ENCODE results near the gene SAP30BP. TPM values are rescaled to one million over a fixed set of nuclear protein-coding genes. Genes with fewer than 3 reads are reported as not detected.
A peak's percentile ranks its signal among the peaks of the same experiment; 100 is the strongest.

The SAP30BP gene
- 100 to 1,000 TPM in 2 of 4 donors, 10 to 100 TPM in 2; 89.1 to 103 (median 97.9) TPM for polyA plus RNA-seq (ENCODE audit: insufficient read length in 4 of 4)

DNA sequence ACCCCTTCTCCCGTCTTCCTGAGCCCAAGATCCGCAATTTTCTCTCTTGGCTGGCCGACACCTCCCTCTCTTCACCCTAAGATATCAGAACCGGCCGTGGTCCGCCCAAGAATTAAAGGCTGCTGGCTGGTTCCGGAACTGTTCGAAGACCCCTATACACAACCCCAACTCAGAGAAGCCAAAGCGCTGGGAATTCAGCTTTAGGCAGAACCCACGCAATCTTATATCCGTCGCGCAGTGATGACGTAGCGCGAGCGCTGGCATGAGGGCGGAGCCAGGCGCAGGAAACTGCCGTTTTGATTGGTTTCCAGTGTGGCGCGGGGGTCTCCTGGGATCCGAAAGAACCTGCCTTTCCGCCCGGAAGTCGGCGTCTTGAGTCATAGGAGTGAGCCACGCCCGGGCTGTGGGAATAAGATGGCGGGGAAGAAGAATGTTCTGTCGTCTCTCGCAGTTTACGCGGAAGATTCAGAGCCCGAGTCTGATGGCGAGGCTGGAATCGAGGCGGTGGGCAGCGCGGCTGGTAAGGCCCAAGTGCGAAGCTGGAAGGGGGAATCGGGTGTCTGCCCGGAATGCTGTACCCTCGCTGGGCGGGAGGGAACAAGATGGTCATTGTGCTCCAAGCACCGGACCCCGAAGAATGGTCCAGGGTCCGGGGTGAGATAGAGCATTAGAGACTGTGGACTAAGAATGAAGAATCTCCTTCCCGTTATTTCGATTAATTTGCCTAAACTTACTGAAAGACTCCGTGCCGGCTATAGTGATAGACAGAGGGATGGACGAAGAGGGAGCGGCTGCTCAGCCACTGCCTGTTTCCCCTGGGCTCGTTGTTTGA lies at the start of gene SAP30BP, which contains the start of gene RECQL5:
Gene SAP30BP (plus strand): TSS at position 380 of the 832 bp plus-strand sequence. CDS start 35 bp downstream, at position 415.
Gene RECQL5 (minus strand): TSS at position 196 of the 832 bp plus-strand sequence. CDS start 597 bp downstream, outside the sequence.
- peak; percentile 93 to 99 (median 96) for DNase-seq (ENCODE audit: low read depth in 4 of 4, low spot score in 2 of 4)

DNA sequence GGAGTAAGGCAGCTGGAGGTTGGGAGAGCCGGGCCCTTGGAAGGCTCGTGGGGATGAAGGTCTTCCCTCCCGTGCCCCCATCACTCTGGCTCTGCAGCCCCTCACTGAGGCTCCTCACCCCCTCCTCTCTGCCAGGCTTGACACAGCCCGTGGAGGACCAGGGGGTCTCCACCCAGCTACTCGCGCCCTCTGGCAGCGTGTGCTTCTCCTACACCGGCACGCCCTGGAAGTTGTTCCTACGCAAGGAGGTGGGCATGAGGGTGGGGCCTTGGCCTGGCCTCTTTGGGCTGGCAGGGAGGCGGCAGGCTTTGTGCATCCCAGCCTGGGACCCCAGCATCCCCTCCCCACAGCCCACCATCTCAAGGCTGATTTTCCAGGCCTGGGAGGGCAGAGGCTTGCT lies 49.5 kb upstream of the SAP30BP start:
- no peak for DNase-seq (ENCODE audit: low read depth in 4 of 4, low spot score in 2 of 4)

DNA sequence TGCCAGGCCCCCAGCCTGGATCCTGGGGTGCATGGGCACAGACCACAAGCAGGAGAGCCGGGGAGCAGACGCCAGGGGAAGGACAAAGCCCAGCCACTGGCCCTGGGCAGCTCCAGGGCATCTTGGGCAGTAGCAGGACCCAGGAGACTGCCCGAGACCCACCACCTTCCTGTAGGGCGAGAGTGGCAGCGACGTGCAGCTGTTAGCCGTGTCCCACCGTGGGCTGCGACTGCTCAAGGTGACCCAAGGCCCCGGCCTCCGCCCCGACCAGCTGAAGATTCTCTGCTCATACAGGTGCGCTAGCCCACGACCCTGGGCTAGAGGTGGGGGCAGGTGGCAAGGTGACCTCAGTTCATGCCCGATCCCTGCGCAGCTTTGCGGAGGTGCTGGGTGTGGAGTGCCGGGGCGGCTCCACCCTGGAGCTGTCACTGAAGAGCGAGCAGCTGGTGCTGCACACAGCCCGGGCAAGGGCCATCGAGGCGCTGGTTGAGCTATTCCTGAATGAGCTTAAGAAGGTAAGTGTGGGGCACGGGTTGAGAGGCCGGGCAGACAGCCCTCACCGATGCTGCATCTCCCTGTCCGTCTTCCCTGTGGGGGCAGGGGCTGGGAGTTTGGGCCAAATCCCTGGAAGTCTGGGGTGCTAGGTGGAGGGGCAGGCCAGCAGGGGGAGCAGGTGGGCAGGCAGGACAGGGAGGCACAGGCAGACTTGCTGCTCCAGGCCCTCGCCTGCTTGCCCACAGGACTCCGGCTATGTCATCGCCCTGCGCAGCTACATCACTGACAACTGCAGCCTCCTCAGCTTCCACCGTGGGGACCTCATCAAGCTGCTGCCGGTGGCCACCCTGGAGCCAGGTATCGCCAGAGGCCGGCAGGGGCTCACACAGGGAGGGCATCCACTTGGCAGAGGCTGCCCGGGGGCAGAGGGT lies 47.4 kb upstream of the SAP30BP start:
- no peak for DNase-seq (ENCODE audit: low read depth in 4 of 4, low spot score in 2 of 4)

DNA sequence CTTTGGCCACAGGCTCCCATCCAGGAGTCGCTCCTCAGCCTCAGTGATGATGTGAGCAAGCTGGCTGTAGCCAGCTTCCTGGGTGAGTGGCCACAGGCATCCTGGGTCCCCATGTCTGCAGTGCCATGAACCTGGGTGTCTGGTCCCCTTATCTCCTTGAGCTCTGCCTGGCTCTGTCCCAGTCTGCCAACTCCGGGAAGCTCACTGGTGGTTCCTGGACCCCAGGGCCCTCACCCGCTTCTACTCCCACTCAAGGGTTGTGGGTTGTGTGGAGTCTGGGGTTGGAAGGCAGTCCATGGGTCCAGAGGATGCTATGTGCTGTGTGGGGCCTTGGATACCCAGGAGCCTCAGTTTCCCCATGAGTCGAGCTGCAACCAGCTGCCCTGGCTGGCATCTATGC lies 45.6 kb upstream of the SAP30BP start:
- no peak for DNase-seq (ENCODE audit: low read depth in 4 of 4, low spot score in 2 of 4)

DNA sequence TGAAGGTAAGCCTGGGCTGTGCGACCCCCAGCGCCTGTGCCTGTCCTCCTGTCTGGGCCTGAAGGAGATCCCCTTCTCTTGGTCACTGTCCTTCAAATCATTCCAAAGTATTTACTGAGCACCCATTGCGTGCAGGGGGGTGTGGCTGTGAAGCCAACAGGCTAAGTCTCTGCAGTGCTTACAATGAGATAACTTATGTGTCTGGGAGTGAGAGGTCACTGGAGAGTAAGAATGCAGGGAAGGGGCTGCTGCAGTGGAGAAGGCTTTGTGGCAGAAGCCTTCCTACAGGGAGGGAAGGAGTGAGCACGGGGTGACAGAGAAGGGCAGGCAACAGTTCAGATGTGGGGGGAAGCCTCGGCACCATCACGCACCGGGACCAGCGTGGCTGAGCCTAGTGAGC lies 45.1 kb upstream of the SAP30BP start:
- no peak for DNase-seq (ENCODE audit: low read depth in 4 of 4, low spot score in 2 of 4)

DNA sequence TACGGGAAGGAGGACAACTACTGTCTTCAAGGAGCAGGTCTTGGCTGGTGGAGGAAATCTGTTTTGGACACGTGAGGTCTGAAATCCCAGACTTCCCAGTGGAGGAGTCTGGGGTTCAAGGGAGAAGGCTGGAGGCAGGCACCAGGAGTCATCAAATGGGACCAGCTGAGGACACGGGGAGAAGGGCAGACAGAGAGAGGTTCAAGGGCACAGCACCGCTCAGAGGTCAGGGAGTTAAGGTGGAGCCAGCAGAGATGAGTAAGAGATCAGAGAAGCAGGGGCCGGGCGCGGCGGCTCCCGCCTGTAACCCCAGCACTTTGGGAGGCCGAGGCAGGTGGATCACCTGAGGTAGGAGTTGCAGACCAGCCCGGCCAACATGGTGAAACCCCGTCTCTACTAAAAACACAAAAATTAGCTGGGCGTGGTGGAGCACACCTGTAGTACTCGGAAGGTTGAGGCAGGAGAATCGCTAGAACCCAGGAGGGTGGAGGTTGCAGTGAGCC lies 44.3 kb upstream of the SAP30BP start:
- no peak for DNase-seq (ENCODE audit: low read depth in 4 of 4, low spot score in 2 of 4)

DNA sequence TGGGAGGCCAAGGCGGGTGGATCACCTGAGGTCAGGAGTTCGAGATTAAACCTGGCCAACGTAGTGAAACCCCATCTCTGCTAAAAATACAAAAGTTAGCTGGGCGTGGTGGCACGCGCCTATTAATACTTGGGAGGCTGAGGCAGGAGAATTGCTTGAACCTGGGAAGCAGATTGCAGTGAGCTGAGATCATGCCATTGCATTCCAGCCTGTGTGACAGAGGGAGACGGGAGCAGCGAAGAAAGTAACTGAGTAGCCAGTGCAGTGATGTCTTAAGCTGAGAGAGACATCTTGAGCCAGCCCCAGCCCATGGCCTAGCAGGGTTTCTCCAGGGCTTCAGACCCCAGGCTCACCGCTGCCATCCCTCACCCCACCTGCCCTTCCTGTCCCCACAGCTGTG lies 43.8 kb upstream of the SAP30BP start:
- DNase-seq (ENCODE audit: low read depth in 4 of 4, low spot score in 2 of 4): no peak

DNA sequence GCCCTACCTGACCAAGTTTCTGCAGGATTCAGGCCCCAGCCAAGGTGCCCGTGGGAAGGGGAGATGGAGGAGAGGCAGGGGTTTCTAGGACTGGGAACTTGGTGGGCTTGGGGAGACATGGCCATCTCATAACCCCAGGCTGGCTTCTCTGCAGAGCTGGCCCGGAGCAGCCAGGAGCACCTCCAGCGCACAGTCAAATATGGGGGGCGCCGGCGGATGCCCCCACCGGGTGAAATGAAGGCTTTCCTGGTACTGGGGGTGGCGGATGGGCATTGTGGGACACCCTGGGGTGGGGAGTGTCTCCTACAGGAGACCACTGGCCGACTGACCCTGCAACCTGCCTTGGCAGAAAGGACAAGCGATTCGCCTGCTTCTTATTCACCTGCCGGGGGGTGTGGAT lies 43.1 kb upstream of the SAP30BP start:
- no peak for DNase-seq (ENCODE audit: low read depth in 4 of 4, low spot score in 2 of 4)

DNA sequence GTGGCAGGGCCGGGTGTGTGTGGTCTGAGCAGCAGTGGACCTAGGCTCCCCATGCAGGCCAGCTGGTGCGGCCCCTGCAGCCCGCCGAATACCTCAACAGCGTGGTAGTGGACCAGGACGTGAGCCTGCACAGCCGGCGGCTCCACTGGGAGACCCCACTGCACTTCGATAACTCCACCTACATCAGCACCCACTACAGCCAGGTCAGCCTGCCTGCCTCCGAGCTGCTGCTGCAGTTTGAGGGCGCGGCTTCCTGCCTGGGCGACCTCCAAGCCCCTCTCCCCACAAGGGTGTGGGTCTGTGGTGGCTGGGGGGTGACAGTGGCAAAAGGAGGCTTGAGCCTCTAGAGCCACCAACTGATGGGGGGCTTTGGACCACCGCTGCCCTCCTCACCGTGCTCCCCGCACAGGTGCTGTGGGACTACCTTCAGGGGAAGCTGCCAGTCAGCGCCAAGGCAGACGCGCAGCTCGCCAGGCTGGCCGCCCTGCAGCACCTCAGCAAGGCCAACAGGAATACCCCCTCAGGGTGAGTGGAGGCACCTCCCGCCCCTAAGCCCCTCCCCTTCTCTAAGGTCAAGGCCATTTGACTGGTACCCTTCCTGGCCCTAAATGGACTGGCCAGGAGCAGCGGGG lies 42.3 kb upstream of the SAP30BP start:
- DNase-seq (ENCODE audit: low read depth in 4 of 4, low spot score in 2 of 4): no peak

DNA sequence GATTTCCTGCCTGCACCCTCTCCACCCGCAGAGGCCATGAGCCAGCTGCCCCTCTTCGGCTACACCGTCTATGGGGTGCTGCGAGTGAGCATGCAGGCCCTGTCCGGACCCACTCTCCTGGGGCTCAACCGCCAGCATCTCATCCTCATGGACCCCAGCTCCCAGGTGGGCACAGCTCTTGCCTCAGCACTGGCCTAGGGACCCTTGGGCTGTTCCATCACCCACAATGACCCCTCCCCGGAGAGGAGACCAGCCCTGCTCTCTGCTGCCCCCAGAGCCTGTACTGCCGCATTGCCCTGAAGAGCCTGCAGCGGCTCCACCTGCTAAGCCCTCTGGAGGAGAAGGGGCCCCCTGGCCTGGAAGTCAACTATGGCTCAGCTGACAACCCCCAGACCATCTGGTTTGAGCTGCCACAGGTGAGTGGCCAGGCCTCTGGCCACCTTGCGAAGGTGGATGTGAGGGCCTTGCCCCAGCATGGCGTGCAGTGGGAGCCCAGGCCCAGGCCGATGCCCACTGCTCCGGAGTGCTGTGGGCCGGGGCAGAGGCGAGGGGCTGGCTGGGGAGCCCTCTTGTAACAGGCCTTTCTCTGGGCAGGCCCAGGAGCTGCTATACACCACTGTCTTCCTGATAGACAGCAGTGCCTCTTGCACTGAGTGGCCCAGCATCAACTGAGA lies 41.2 kb upstream of the SAP30BP start:
- no peak for DNase-seq (ENCODE audit: low read depth in 4 of 4, low spot score in 2 of 4)

DNA sequence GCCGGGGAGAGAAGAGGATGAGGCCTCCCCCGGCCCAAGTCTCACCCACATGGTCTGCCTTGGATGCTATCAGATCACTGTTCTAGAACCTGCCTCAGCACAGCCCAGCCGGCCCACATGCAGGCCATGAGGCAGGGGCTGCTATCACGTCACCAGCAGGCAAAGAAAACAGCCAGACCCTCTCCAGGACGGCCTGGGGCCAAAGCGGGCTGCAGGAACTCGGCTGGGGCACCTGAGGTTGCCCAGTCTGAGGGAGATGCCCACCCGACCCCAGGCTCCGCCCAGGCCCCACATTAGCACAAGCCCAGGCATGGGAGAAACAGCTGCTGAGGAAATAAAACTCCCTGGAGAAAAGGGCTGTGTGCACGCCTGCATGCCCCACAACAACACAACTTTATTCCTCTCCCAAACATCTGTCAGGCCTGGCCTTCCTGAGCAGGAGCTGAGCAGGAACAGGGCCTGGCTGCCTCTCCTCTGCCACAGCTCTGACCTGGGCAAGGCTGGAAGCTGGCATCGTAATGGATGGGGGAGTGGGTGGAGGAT lies 40.6 kb upstream of the SAP30BP start:
- no peak for DNase-seq (ENCODE audit: low read depth in 4 of 4, low spot score in 2 of 4)

DNA sequence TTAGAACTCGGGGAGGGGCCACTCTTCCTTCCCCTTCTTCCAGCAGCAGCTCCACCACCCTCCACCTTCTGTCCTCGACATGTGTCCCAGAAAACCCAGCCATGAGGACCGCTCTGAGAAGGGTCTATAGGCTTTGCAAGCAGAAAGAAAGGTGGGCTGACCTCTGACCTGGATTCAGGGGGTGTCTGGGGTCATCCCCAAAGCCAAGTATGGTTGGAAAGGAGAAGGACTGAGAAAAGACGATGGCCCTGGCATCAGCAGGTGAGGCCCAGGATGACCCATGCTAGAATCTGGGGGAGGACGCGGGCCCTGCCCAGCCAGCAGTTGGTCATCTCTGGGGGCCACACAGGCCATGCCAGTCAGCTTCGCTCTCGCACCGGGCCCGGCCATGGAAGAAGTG lies 40.0 kb upstream of the SAP30BP start:
- no peak for DNase-seq (ENCODE audit: low read depth in 4 of 4, low spot score in 2 of 4)

DNA sequence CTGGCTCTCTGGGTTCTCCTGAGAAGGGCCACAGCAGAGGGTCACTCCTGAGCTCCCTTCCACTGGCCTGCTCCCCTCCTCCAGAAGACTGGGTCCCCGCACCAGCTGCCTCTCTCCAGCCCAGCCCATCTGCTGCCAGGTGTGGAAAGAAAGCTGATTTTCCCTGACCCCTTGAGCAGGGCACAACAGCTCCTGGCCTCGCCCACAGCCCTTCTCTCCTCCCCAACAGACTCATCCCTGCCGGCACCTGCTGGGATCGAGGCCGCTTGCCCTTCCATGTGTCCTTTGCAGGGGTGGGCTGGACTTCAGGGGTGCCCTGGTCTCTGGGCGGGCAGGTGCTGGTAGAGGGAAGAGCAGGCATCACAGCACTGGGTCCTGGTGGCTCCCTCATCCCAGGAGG lies 38.7 kb upstream of the SAP30BP start:
- DNase-seq (ENCODE audit: low read depth in 4 of 4, low spot score in 2 of 4): no peak

DNA sequence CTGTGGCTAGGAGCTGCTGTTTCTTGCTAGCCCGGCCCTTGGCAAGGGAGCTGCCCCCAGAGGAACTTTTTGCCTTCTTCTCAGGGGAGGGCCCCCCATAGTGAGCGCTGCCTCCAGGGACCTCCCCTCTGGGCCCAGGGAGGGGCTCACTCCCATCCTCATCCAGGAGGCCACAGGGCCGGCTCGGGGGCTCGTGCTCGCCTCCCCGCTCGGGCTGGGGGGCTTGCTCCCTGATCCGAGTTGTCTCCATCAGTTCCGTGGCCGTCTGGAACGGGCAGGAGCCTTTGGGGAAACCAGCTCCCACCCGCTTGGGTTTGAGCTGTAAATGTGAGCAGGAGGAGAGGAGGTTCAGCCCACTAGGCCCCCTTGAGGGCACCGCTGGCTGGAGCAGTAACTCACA lies 38.0 kb upstream of the SAP30BP start:
- no peak for DNase-seq (ENCODE audit: low read depth in 4 of 4, low spot score in 2 of 4)

DNA sequence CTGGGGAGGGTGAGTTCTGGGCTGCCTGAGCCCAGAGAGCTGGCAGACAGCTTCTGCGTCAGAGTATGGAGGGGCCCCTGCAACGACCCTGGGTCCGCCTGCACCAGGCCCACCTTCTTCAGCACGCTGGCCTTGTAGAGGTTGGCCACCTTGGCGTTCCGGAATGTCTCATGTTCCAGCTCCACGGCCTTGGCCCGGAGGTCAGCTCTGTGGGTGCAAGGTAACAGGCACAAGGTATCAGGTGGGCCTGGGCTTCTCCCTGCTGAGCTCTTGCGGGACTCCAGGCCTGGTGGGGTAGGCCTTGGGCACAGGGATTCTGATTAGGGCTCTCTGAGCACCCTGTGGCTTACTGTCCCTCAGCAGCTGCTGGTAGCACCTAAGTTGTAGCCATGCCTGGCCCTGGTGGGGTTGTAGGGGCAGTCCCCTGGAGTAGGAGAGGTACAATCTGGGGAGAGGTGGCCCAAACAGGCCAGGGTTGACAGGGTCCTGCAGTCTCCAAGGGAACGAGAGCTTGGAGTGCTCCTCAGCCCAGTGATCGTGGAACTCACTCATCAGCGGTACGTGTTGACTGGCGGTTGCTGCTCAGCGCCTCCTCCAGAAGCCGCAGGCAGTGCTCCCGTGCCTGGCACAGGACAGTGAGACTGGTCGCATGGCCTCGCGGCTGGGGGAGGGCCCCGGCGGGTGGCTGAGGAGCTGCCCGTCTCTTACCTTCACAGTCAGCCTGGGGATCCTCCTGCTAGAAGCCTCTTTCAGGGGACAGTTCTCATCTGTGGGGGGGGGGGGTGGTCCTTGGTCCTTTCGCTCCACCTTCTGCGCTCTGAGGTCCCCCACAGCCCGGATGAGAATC lies 36.8 kb upstream of the SAP30BP start:
- no peak for DNase-seq (ENCODE audit: low read depth in 4 of 4, low spot score in 2 of 4)

DNA sequence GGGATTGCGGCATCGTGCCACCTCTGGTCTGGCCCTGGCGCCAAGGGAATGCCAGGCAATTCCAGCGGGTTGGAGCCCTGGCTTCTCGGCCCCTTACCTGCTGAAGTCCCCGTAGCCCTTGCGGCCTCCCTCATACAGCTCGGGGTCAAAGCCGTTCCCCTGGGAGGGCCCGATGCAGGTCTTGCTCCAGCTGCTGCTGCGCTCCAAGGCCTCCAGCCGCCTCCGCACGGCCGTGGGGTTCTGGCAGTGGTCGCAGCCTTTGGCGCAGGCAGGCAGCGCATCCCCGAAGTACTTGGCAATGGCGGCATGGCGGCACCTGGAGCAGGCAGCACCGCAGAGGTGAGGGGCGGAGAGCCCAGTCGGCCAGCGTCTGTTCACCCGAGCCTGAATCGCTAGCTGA lies 35.8 kb upstream of the SAP30BP start:
- DNase-seq (ENCODE audit: low read depth in 4 of 4, low spot score in 2 of 4): no peak

DNA sequence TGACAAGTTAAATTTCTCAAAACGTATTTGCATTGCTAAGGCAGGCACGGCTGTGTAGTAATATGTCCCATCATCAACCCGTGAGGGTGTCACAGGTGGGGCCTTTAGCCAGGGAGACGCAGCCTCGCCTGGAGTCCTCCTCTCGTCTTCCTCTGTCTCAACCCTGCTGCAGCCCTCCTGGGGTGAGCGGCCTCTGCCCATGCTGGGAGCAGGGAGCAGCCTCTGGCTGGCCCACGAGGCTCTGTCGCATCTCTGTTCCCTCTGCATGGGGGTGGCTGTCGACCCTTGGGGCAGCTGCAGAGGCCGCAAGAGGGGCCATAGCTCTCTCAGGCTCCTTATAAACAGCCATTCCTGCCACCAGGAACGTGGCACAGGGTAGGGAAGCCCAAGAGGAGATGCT lies 34.7 kb upstream of the SAP30BP start:
- no peak for DNase-seq (ENCODE audit: low read depth in 4 of 4, low spot score in 2 of 4)

DNA sequence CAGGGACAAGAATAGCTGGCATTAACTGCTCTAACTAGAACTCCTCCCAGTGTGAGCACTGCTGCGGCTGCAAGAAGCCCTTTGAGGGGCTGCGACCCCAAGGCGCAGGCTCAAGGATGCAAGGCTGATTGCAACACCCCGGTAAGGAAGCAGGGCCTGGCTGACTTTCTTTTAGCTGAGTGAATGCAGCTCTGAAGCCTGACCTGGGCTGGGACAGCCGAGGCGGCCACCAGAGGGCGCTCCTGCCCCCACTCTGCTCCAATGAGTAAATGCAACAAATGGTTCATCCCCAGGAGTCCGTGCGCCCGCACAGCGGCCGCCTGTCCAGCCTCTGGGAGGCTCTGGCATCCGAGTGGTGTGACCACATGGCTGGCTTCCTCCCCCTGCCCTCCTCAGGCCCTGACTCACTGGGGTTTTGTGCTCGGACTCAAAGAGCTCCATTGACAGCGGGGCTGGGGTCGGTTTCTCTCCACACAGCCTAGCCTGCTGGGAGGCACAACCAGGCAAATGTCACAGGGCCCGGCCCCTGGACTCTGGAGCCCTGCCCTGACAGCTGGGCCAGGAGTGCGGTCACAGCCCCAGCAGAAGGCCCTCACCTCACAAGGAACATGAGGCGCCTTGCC lies 34.2 kb upstream of the SAP30BP start, which contains the start of gene SMIM5:
Gene SMIM5 (plus strand): TSS at position 572 of the 623 bp plus-strand sequence. CDS start 6,768 bp downstream, outside the sequence.
- peak in 3 of 4 donors; percentile 39 to 72 (median 66) for DNase-seq (ENCODE audit: low read depth in 4 of 4, low spot score in 2 of 4)
